Astrocyte (in vitro differentiated cells and primary cell): ENCODE measurements around the gene ERCC6. TPM values are rescaled to one million over a fixed set of nuclear protein-coding genes. Genes with fewer than 3 reads are reported as not detected.

ENCODE experiments used
- DNase-seq: peaks from one replicate; pipeline ENCODE4 v3.0.0-alpha.2; 2010; ENCODE audit warnings: low read depth
- FAIRE-seq: peaks from 2 replicates; lab custom pipeline; 2011; peaks lifted over from hg19 to GRCh38; lab: Jason Lieb, UNC
- H2AFZ ChIP-seq: 2 replicates; pipeline ENCODE4 v1.6.0; 2012; ENCODE audit warnings: low read depth, low read length, inconsistent platforms
- H3K27ac ChIP-seq: 2 replicates; pipeline ENCODE4 v1.5.1; 2011; ENCODE audit warnings: low read depth, low read length, inconsistent platforms
- H3K27me3 ChIP-seq: 2 replicates; pipeline ENCODE4 v1.6.0; 2011; ENCODE audit warnings: low read length, inconsistent platforms; ENCODE audit not compliant: insufficient read depth
- H3K36me3 ChIP-seq: 2 replicates; pipeline ENCODE4 v1.5.1; 2011; ENCODE audit warnings: low read length, inconsistent platforms; ENCODE audit not compliant: insufficient read depth
- H3K4me1 ChIP-seq: 2 replicates; pipeline ENCODE4 v1.5.1; 2011; ENCODE audit warnings: low read length, inconsistent platforms; ENCODE audit not compliant: insufficient read depth
- H3K4me2 ChIP-seq: 2 replicates; pipeline ENCODE4 v1.6.0; 2012; ENCODE audit warnings: low read length, inconsistent platforms
- H3K4me3 ChIP-seq: 2 replicates; pipeline ENCODE4 v1.5.1; 2011; ENCODE audit warnings: low read depth, mild to moderate bottlenecking, low read length, inconsistent platforms; ENCODE audit not compliant: insufficient read depth
- H3K79me2 ChIP-seq: 2 replicates; pipeline ENCODE4 v1.6.0; 2012; ENCODE audit warnings: mild to moderate bottlenecking, low read length, inconsistent platforms; ENCODE audit not compliant: insufficient read depth
- H3K9ac ChIP-seq: 2 replicates; pipeline ENCODE4 v1.6.0; 2012; ENCODE audit warnings: mild to moderate bottlenecking, low read length, inconsistent platforms
- H3K9me3 ChIP-seq: 2 replicates; pipeline ENCODE4 v1.5.1; 2012; ENCODE audit warnings: low read depth, mild to moderate bottlenecking, low read length, inconsistent platforms; ENCODE audit not compliant: insufficient read depth
- H4K20me1 ChIP-seq: 2 replicates; pipeline ENCODE4 v1.6.0; 2012; ENCODE audit warnings: low read length, inconsistent platforms; ENCODE audit not compliant: insufficient read depth
- H3K27ac Mint-ChIP-seq: one replicate; pipeline ENCODE4 v1.8.0; 2021; ENCODE audit warnings: mild to moderate bottlenecking, mixed read lengths; ENCODE audit not compliant: unreplicated experiment
- H3K27me3 Mint-ChIP-seq: one replicate; pipeline ENCODE4 v1.8.0; 2021; ENCODE audit warnings: low read depth, mixed read lengths; ENCODE audit not compliant: unreplicated experiment
- H3K36me3 Mint-ChIP-seq: one replicate; pipeline ENCODE4 v1.8.0; 2021; ENCODE audit warnings: low read depth, mixed read lengths; ENCODE audit not compliant: unreplicated experiment
- H3K4me1 Mint-ChIP-seq: one replicate; pipeline ENCODE4 v1.8.0; 2021; ENCODE audit warnings: low read depth, mixed read lengths; ENCODE audit not compliant: unreplicated experiment
- H3K4me3 Mint-ChIP-seq: one replicate; pipeline ENCODE4 v1.8.0; 2021; ENCODE audit warnings: mild to moderate bottlenecking, moderate library complexity, mixed read lengths; ENCODE audit not compliant: unreplicated experiment
- H3K9me3 Mint-ChIP-seq: one replicate; pipeline ENCODE4 v1.8.0; 2021; ENCODE audit warnings: mild to moderate bottlenecking, mixed read lengths; ENCODE audit not compliant: unreplicated experiment
- EZH2 ChIP-seq: IDR thresholded peaks from 2 replicates; pipeline ENCODE4 v1.6.1; 2012; ENCODE audit warnings: mild to moderate bottlenecking, low read length, inconsistent platforms; ENCODE audit not compliant: insufficient read depth
- total RNA-seq: library from RNA; stranded (reverse); gene quantifications from 2 replicates; pipeline ENCODE4 v1.2.1, GENCODE V29; 2021
- TF ChIP-seq, protein P1 (sequence below): IDR thresholded peaks from 2 replicates; pipeline ENCODE4 v1.5.1; 2011; ENCODE audit warnings: low read depth, mild to moderate bottlenecking, inconsistent platforms, low read length, moderate library complexity; ENCODE audit not compliant: insufficient read depth

ERCC6 gene
- total RNA-seq, 1 donor from 2014 or later: 22.3 TPM

DNA sequence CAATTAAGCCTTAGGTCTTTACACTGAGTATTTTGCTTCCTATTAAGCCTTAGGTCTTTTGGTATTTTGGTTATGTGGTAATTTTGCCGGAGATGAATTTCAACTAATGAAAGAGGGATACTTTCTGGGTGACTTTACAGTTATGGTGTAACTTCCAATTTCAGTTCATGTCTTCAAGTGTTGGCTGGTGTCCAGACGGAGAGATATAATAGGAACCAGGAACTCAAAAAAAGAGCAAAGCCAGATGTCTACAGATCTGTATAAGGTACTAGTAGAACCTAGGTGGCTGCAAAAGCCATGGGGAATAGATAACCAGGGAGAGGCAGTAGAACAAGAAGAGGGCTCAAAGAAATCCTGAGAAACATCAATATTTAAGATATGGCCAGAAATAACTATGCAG is 12.3 kb downstream of the ERCC6 start:
- H3K27me3 ChIP-seq: no peaks in the 10 kb centered on the region
- H3K36me3 ChIP-seq: peaks cover 40% of the 10 kb centered on the region
- Mint-ChIP-seq H3K36me3 (peaks cover 12% of the 10 kb centered on the region), H3K27ac (no peak overlapping the region), H3K4me1 (no peaks in the 10 kb centered on the region), H3K27me3 (no peaks in the 10 kb centered on the region), H3K4me3 (no peak overlapping the region), H3K9me3 (no peaks in the 10 kb centered on the region)
- H3K4me1 ChIP-seq: no peaks in the 10 kb centered on the region
- H3K9ac ChIP-seq: no peak overlapping the region
- no peak overlapping the region for H3K4me3 ChIP-seq
- no peak overlapping the region for H3K27ac ChIP-seq
- peaks cover 11% of the 10 kb centered on the region for H4K20me1 ChIP-seq
- H3K79me2 ChIP-seq: peaks cover 18% of the 10 kb centered on the region
- no peak overlapping the region for H2AFZ ChIP-seq
- no peak for FAIRE-seq
- H3K9me3 ChIP-seq: no peaks in the 10 kb centered on the region
- no peak overlapping the region for H3K4me2 ChIP-seq
- TF ChIP-seq, protein P1, sequence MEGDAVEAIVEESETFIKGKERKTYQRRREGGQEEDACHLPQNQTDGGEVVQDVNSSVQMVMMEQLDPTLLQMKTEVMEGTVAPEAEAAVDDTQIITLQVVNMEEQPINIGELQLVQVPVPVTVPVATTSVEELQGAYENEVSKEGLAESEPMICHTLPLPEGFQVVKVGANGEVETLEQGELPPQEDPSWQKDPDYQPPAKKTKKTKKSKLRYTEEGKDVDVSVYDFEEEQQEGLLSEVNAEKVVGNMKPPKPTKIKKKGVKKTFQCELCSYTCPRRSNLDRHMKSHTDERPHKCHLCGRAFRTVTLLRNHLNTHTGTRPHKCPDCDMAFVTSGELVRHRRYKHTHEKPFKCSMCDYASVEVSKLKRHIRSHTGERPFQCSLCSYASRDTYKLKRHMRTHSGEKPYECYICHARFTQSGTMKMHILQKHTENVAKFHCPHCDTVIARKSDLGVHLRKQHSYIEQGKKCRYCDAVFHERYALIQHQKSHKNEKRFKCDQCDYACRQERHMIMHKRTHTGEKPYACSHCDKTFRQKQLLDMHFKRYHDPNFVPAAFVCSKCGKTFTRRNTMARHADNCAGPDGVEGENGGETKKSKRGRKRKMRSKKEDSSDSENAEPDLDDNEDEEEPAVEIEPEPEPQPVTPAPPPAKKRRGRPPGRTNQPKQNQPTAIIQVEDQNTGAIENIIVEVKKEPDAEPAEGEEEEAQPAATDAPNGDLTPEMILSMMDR: no peak
- TF ChIP-seq EZH2: no peak
- DNase-seq: no peak

GRCh38 chr10:49524496-49524895 is 14.4 kb downstream of the ERCC6 start:
- no peak overlapping the region for H3K4me3 Mint-ChIP-seq
- Histone ChIP-seq H2AFZ (no peak overlapping the region), H3K4me1 (no peaks in the 10 kb centered on the region), H3K79me2 (peaks cover 10% of the 10 kb centered on the region), H3K9me3 (no peaks in the 10 kb centered on the region), H4K20me1 (peaks cover 27% of the 10 kb centered on the region), H3K9ac (no peak overlapping the region), H3K27ac (no peak overlapping the region), H3K36me3 (peaks cover 44% of the 10 kb centered on the region), H3K4me3 (no peak overlapping the region), H3K27me3 (no peaks in the 10 kb centered on the region), H3K4me2 (no peak overlapping the region)
- H3K4me1 Mint-ChIP-seq: no peaks in the 10 kb centered on the region
- H3K27ac Mint-ChIP-seq: no peak overlapping the region
- DNase-seq (no peak), FAIRE-seq (no peak)
- no peaks in the 10 kb centered on the region for H3K9me3 Mint-ChIP-seq
- peaks cover 8% of the 10 kb centered on the region for H3K36me3 Mint-ChIP-seq
- H3K27me3 Mint-ChIP-seq: no peaks in the 10 kb centered on the region
- TF ChIP-seq, protein P1: no peak
- TF ChIP-seq EZH2: no peak

GRCh38 chr10:49523301-49523700 is 15.6 kb downstream of the ERCC6 start:
- Histone ChIP-seq H3K27ac (no peak overlapping the region), H3K9ac (no peak overlapping the region), H3K27me3 (no peaks in the 10 kb centered on the region), H4K20me1 (peaks cover 32% of the 10 kb centered on the region), H3K4me1 (no peaks in the 10 kb centered on the region), H3K36me3 (peaks cover 41% of the 10 kb centered on the region), H3K4me3 (no peak overlapping the region), H3K4me2 (no peak overlapping the region), H3K9me3 (no peaks in the 10 kb centered on the region), H2AFZ (no peak overlapping the region), H3K79me2 (peaks cover 11% of the 10 kb centered on the region)
- Mint-ChIP-seq H3K9me3 (no peaks in the 10 kb centered on the region), H3K4me3 (no peak overlapping the region), H3K4me1 (no peaks in the 10 kb centered on the region), H3K36me3 (peaks cover 11% of the 10 kb centered on the region), H3K27me3 (no peaks in the 10 kb centered on the region), H3K27ac (no peak overlapping the region)
- FAIRE-seq (no peak), DNase-seq (no peak)
- no peak for TF ChIP-seq EZH2
- TF ChIP-seq, protein P1: no peak
